Stimulated activated CD8-positive, alpha-beta memory T cell treated with anti-CD3 and anti-CD28 coated beads, Interleukin-4, amount 100 ng/mL, for 4 hours (primary cell): ENCODE measurements around the gene USH2A.

Source experiments
- DNase-seq, 2 donors: peaks; one replicate each; pipeline ENCODE4 v3.0.0-alpha.2; 2020; ENCODE audit warnings: low read depth in 2 of 2, low spot score in 1 of 2

Gene USH2A

DNA sequence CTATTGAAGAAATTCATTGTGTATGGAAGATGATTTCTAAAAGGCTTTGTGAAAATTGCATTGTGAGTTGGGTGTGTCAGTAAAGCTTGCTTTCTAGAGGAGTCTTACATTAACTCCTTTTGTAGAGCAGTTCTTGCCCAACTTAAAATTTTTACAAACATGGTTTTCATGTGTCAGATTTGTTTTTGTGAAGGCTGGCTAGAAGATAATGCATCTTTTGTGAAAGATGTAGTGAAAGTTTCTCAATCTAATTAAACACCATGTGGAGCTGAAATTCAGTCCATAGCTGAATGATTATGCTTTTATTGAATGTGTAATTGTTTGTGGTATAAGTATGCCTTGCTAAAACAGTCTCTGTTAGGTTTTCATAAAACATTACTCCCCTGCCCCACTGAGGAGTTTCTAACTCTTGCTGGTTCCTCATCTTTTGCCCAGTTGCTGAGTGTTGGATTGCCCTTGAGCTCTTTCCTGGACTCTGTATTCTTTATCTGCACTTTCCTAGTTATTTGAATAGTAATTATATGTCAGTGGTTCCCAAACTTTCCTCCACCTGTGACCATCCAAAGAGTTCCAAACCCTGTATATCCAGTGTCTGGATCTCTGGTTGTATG, 818.1 kb downstream of the USH2A start:
- no peak for DNase-seq

DNA sequence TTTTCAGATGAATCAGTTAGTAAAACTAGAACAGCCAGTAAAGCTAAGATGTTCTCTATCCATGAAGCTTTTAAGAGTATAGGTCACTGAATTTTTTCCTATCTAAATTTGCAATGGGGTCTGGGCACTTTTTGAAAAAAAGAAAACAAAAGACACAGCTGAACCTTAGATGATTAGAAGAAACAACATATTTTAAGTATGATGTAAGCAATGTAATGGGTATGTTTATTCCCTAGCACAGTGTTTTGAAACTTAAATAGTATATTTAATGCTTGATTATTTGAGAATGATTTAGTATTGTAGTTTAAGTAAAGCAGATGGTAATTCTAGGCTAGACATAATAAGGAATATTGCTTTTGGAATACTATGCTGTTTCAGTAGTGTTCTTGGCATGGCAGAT, 819.9 kb downstream of the USH2A start:
- DNase-seq: no peak

DNA sequence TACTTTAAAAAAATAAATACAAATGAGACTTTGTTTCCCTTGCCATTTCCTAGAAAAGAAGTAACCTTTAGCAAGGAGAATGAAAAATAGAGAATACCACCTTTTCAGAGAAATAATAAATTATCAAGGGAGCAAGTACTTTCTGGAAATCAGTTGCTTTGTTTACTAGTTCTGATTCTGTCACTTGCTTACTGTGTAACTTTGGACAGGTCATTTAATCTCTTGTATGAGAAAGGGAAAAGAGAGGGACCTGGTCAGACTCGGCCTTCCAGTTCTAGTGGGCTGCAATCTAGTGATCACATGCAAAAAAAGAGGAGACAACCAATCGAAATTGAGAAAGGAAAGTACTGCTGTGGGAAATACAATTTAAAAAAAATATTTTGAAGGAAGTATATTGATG, 822.0 kb downstream of the USH2A start:
- no peak for DNase-seq

DNA sequence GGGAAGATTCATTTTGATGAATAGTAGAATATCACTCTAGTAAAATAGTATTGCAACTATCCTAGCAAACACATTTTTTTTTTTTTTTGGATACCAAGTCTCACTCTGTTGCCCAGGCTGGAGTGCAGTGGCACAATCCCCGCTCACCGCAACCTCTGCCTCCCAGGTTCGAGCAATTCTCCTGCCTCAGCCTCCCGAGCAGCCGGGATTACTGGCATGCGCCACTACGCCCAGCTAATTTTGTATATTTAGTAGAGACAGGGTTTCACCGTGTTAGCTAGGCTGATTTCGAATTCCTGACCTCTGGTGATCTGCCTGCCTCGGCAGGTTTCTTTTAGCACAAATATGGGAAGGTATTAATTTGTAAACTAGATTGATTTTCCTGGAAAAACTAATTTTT, 822.4 kb downstream of the USH2A start:
- no peak for DNase-seq

DNA sequence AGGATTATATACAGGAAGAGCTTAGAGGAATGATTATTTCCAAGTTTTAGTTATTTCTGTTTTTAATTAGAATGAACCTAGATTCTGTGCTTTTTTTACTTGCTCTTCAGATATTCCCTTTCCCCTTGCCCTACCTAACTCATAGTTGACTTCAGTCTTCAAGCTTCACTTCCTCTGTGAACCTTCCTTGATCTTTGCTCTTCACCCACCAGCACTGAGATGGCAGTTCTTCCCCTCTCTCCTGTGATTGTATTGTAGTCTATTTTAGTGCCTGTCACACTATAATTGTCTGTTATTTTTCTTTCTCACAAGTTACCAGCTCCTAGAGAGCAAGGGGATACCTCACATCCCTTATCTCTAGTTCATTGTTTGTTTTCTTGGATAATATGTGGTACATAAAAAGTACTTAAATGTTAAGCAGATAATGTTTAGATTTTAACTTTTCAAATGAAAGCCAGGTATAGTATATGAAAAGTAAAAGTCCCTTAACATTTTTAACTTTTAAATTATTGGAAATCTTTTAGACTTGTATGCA, 822.9 kb downstream of the USH2A start:
- DNase-seq: no peak

DNA sequence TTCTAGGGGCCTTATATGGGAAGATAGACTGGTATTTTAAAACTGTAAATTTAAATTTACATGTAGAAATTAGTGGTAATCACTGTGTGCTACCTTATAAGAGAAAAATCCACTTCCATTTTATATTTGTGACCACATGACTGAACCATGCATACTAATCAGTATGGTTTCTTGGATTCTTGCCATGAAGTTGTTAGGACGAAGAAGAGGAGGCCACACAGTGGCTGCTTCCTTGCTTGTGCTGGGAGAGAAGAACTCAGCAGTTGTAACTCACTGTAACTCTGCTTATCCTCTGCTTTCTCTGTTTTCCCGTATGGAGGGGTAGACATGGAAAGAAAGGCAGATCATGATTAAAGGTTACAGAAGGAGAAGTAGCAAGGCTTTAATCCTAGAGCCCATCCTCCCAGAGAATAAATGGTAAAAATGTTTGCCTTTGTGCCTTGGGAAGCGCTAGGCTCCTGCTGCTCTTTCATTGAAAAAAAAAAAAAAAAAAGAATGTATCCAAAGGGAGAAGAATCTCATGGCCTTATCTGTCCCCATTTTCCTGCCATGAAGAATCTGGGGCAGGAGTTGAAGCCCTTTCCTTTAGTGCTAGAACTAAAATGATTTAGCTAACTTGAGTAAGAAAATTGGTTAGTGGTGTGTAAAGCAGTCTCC, 823.7 kb downstream of the USH2A start:
- no peak for DNase-seq

DNA sequence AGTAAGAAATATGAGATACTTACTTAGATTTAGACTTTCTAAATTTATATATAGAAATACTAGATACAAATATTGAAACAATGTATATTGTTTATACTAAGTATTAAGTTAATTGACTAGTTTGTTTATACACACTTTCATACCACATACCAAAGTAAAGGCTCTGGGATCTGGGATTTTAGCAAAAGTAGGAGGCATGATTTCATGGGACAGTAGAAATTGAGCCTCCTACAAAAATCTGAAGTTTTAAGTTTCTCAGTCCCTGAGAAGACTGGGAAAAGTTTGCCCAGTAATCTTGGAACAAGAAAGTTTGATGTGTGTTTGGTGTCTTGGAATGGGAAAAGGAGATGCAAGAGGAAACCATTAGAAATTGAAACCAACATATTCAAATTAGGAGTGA, 825.3 kb downstream of the USH2A start:
- no peak for DNase-seq

DNA sequence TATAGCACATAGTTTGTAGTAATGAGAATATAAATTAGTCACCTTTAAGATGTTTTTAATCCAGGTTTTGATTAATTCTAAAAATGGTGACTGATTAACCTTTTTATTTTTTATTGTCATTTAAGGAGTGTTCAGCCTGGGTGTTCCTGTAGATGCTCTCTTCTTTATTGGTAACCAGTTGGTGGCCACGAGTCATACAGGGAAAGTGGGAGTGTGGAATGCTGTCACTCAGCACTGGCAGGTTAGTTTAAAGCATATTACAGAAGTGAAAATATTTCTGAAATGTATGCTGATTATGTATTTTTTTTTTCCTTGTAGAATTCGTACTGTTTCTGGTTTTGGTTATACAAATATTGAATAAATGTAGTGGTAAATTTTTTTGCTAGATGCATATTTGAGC, 828.0 kb downstream of the USH2A start:
- no peak for DNase-seq

DNA sequence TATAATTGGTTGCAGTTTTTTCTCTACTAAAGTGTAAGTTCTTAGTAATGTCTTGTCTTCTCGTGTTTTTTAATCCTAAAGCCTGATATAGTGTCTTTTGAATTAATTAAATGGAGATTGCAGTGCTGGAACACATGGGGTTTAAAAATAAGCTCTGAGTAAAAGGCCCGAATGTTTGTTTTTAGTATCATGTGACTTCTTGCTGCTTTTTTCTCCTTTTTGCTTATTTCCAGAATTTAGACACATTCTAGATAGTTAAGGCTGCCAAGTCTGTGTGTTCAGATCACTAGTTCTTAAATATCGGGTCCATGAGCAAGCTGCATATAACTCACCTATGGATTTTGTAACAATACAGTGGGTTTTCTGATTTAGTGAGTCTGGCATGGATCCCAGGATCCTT, 828.6 kb downstream of the USH2A start:
- no peak for DNase-seq

DNA sequence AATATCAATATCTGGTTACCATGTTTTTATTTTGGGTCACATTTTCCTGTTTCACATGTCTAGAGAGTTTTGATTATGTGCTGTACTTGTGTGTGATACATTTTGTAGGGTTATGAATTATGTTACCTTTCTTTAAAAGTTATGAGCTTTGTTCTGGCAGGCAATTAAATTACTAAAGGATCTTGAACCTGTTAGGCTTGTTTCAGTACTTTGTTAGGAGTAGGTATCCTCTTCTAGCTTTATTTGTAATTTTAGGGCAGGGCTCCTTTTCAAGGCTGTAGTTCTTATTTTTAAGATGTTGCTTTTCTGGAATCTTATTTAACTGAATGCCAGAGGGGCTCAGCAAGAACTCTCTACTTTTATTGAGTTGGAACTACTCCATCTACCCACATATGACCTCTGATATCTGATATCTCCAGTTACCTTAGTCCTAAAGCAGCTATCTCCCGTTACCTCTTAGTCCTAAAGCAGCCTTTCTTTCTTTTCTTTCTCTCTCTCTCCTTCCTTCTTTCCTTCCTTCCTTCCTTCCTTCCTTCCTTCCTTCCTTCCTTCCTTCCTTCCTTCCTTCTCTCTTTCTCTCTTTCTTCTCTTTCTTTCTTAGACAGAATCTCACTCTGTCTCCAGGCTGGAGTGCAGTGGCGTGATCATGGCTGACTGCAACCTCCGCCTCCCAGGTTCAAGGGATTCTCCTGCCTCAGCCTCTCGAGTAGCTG, 832.3 kb downstream of the USH2A start:
- no peak for DNase-seq

DNA sequence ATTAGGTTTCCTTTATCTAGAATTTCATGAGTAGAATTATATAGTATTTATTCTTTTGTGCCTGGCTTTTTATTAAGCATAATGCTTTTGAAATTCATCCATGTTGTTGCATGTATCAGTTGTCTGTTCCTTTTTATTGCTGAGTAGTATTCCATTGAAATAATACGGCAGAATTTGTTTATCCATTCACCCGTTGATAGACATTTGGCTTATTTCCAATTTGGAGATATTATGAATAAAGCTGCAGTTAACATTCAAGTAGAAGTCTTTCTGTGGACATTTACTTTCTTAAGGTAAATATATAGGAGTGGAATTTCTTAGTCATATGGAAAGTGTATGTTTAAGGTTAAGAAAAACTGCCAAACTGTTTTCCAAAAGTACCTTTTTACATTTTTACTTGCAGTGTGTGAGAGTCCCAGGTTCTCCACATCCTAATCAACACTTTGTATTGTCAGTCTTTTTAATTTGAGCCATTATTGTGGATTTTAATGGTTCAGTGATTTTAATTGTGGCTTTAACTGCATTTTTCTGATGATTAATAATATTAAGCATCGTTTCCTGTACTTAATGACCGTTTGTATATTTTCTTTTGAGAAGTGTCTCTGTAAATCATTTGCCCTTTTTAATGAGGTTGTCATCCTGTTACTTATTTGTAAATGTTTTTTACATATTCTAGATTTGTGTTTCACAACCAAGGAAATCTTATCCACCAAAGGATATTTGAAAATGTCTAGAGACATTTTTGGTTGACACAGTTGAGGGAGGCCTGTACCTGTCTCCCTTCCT, 833.4 kb downstream of the USH2A start:
- DNase-seq: no peak

DNA sequence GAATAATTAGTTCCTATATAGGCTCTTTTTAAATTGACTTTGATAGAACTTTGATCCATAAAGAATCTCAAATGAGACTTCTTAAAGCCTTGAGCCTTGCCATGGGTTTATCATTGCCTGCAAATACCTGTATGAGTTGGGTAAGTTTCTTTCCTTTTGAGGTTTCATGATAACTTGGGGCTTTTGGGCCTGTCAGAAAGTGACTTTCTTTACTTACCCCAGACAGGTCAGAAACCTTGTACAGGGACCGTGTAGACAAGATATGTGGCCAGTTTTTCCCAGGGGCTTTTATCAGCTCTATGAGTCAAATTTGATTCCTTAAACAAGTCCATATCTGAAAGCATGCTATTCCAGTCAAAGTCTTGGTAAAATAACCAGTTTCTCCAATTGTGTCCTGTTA, 838.9 kb downstream of the USH2A start:
- no peak for DNase-seq

DNA sequence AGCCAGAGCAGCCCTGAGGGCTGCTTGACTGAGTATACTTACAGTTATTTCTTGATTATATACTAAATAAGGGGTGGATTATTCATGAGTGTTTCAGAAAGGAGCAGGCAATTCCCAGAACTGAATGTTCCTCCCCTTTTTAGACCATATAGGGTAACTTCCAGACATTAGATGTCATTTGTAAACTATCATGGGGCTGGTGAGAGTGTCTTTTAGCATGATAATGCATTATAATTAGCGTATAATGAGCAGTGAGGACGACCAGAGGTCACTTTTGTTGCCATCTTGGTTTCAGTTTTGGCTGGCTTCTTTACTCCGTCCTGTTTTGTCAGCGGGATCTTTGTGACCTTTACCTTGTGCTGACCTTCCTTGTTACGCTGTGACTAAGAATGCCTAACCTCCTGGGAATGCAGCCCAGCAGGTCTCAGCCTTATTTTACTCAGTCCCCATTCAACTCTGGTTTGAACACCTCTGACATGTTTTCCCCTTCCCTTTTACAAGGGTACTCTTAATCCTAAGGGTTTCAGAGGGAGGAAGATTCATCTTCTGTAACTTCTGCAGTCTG, 840.0 kb downstream of the USH2A start:
- no peak for DNase-seq

DNA sequence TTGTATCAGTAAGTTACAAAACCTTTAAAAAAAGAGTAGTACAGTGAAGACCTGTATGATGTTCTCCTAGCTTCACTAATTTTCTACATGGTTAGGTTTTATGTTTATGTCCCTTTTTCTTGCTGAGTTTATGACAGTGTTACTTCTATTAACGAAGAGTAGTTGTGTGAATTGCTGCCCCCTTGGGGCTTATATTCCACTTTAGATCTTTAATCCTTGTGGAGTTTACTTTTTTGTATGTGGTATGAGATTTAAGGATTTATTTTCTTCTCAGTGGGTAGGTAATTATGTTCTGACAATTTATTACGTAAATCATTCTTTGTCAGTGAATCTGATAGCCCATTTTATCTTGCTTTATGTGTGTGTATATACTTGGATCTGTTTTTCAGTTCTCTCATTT, 841.4 kb downstream of the USH2A start:
- no peak for DNase-seq
